ENCODE measurements around the gene HNRNPA3.

Gene HNRNPA3

GRCh38 chr2:177235855-177236437, 23.4 kb downstream of the HNRNPA3 start:
- Histone ChIP-seq H3K36me3 (replicated peaks) (peaks cover 28% of the 10 kb centered on the region), H3K27me3 (replicated peaks) (no peaks in the 10 kb centered on the region), H3K27ac (no peak overlapping the region), H3K4me3 (ENCODE audit: low read depth, low read length) (no peak overlapping the region)
- DNase-seq, result no peak
- TF ChIP-seq CTCF (IDR thresholded peaks at IDR 0.05; ENCODE audit: low read depth, low read length, missing control alignments), result no peak
- in situ Hi-C loops (cut with HindIII; ENCODE audit: low pct_ligation_motif_present, low sequenced_read_pairs), result no loop called here

- Histone ChIP-seq H3K36me3 (replicated peaks) (peaks cover 11% of the 10 kb centered on the region), H3K27ac (no peak overlapping the region), H3K27me3 (replicated peaks) (no peaks in the 10 kb centered on the region), H3K4me3 (ENCODE audit: low read depth, low read length) (no peak overlapping the region)
- TF ChIP-seq CTCF (IDR thresholded peaks at IDR 0.05; ENCODE audit: low read depth, low read length, missing control alignments), result no peak
- DNase-seq, result no peak
- in situ Hi-C loops (cut with HindIII; ENCODE audit: low pct_ligation_motif_present, low sequenced_read_pairs), result no loop called here
Measured at GRCh38 chr2:177237932-177238331, 25.3 kb downstream of the HNRNPA3 start.

DNA sequence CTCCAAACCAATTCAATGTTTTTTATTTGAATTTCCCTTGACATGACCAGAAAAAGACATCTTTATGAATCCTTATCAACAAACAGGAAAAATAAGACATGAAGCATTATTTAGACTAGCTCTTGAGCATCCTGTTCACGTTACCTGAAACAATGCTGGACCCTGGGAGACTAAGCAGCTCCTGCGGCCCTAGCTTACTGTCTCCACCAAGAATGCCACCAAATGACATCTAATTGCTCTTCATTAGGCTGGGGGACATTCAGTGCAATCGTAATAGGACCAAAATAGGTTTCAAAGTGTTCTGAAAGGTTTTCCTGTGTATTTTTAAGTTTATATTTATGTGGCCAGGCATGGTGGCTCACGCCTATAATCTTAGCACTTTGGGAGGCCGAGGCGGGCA, 26.5 kb downstream of the HNRNPA3 start:
- Histone ChIP-seq H3K27ac (no peak overlapping the region), H3K4me3 (ENCODE audit: low read depth, low read length) (no peak overlapping the region), H3K27me3 (replicated peaks) (no peaks in the 10 kb centered on the region), H3K36me3 (replicated peaks) (no peaks in the 10 kb centered on the region)
- no peak for DNase-seq
- in situ Hi-C loops (cut with HindIII; ENCODE audit: low pct_ligation_motif_present, low sequenced_read_pairs), result no loop called here
- TF ChIP-seq CTCF (IDR thresholded peaks at IDR 0.05; ENCODE audit: low read depth, low read length, missing control alignments), result no peak

- in situ Hi-C loops (cut with HindIII; ENCODE audit: low pct_ligation_motif_present, low sequenced_read_pairs), result no loop called here
Measured at GRCh38 chr2:177239932-177240630, 27.5 kb downstream of the HNRNPA3 start.

GRCh38 chr2:177241711-177242120, 29.1 kb downstream of the HNRNPA3 start:
- DNase-seq, result no peak
- no peak overlapping the region for H3K4me3 ChIP-seq (ENCODE audit: low read depth, low read length)
- H3K27me3 ChIP-seq (replicated peaks), result no peaks in the 10 kb centered on the region
- peak overlapping the region; percentile 92 for H3K27ac ChIP-seq
- in situ Hi-C loops (cut with HindIII; ENCODE audit: low pct_ligation_motif_present, low sequenced_read_pairs), result no loop called here
- no peaks in the 10 kb centered on the region for H3K36me3 ChIP-seq (replicated peaks)
- no peak for TF ChIP-seq CTCF (IDR thresholded peaks at IDR 0.05; ENCODE audit: low read depth, low read length, missing control alignments)

More at GRCh38 chr2:177239932-177240630, 27.5 kb downstream of the HNRNPA3 start:
- Histone ChIP-seq H3K4me3 (ENCODE audit: low read depth, low read length) (no peak overlapping the region), H3K27ac (peak overlapping the region; percentile 26), H3K27me3 (replicated peaks) (no peaks in the 10 kb centered on the region), H3K36me3 (replicated peaks) (no peaks in the 10 kb centered on the region)
- DNase-seq, result no peak
- no peak for TF ChIP-seq CTCF (IDR thresholded peaks at IDR 0.05; ENCODE audit: low read depth, low read length, missing control alignments)

All from brain microvascular endothelial cell (primary cell).